Measurements from ENCODE around the gene HOXC4.

The HOXC4 gene

GRCh38 chr12:54053751-54054741, at the start of gene HOXC4:
HOXC4 (plus strand) TSS chr12:54053835; CDS start chr12:54053923, 88 bp downstream.
- peak within 1 kb of the TSS; percentile 52 for H3K4me3 ChIP-seq (ENCODE audit: low read length)
- no peak for TF ChIP-seq ZNF274 (IDR thresholded peaks at IDR 0.05; ENCODE audit: low read depth, low read length)

- H3K4me3 ChIP-seq (ENCODE audit: low read length): no peak overlapping the region
- TF ChIP-seq ZNF274 (IDR thresholded peaks at IDR 0.05; ENCODE audit: low read depth, low read length): no peak
Measured at GRCh38 chr12:54004063-54004840, 49.4 kb upstream of the HOXC4 start.

- TF ChIP-seq ZNF274 (IDR thresholded peaks at IDR 0.05; ENCODE audit: low read depth, low read length): no peak
- no peak overlapping the region for H3K4me3 ChIP-seq (ENCODE audit: low read length)
Measured at GRCh38 chr12:54004841-54005530, 48.6 kb upstream of the HOXC4 start.

GRCh38 chr12:54005531-54005852, 48.1 kb upstream of the HOXC4 start:
- H3K4me3 ChIP-seq (ENCODE audit: low read length): no peak overlapping the region
- TF ChIP-seq ZNF274 (IDR thresholded peaks at IDR 0.05; ENCODE audit: low read depth, low read length): no peak

- peak overlapping the region; percentile 1; the same call in 1 of the 2 replicates for H3K4me3 ChIP-seq (ENCODE audit: low read length)
Measured at GRCh38 chr12:54005853-54006558, 47.6 kb upstream of the HOXC4 start.

GRCh38 chr12:54006559-54007220, 46.9 kb upstream of the HOXC4 start:
- TF ChIP-seq ZNF274 (IDR thresholded peaks at IDR 0.05; ENCODE audit: low read depth, low read length): no peak
- no peak overlapping the region; the same call in 1 of the 2 replicates for H3K4me3 ChIP-seq (ENCODE audit: low read length)

More at GRCh38 chr12:54005853-54006558, 47.6 kb upstream of the HOXC4 start:
- no peak for TF ChIP-seq ZNF274 (IDR thresholded peaks at IDR 0.05; ENCODE audit: low read depth, low read length)

GRCh38 chr12:54007538-54008259, 45.9 kb upstream of the HOXC4 start:
- TF ChIP-seq ZNF274 (IDR thresholded peaks at IDR 0.05; ENCODE audit: low read depth, low read length): no peak
- H3K4me3 ChIP-seq (ENCODE audit: low read length): no peak overlapping the region

- no peak for TF ChIP-seq ZNF274 (IDR thresholded peaks at IDR 0.05; ENCODE audit: low read depth, low read length)
- H3K4me3 ChIP-seq (ENCODE audit: low read length): no peak overlapping the region
Measured at GRCh38 chr12:54008260-54008552, 45.4 kb upstream of the HOXC4 start.

- no peak for TF ChIP-seq ZNF274 (IDR thresholded peaks at IDR 0.05; ENCODE audit: low read depth, low read length)
- no peak overlapping the region for H3K4me3 ChIP-seq (ENCODE audit: low read length)
Measured at GRCh38 chr12:54009171-54010052, 44.2 kb upstream of the HOXC4 start.

GRCh38 chr12:54010053-54010971, 43.3 kb upstream of the HOXC4 start:
- no peak for TF ChIP-seq ZNF274 (IDR thresholded peaks at IDR 0.05; ENCODE audit: low read depth, low read length)
- no peak overlapping the region for H3K4me3 ChIP-seq (ENCODE audit: low read length)

All from GM08714 (cell line).